G401 (cell line): ENCODE data around the gene C12orf60. TPM values are rescaled to one million over a fixed set of nuclear protein-coding genes. Genes with fewer than 3 reads are reported as not detected.

Experiments
- DNase-seq: peaks from one replicate; pipeline ENCODE4 v3.0.0-alpha.2; 2015; ENCODE audit warnings: low spot score
- in situ Hi-C: cut with HindIII; loops from 2 replicates; pipeline ENCODE4 v1.10.0; 2016; ENCODE audit warnings: low sequenced_read_pairs, mixed read lengths
- total RNA-seq: library from RNA; depleted of rRNA; stranded (reverse); fragments of >200 nt; shearing (Covaris generic); gene quantifications from 2 replicates; pipeline ENCODE4 v1.2.3, GENCODE V29; 2014

The C12orf60 gene
- total RNA-seq, 1 experiment from 2014 or later, result 2.6 TPM

- DNase-seq, result peak; percentile 26
- in situ Hi-C loops, result no loop called here
Measured at GRCh38 chr12:14774906-14775635, 28.4 kb upstream of the C12orf60 start.

- no peak for DNase-seq
- in situ Hi-C loops, result no loop called here
Measured at GRCh38 chr12:14775636-14775980, 27.9 kb upstream of the C12orf60 start.

GRCh38 chr12:14776236-14776961, 27.1 kb upstream of the C12orf60 start:
- DNase-seq, result no peak
- in situ Hi-C loops, result no loop called here

- in situ Hi-C loops, result no loop called here
- DNase-seq, result no peak
Measured at GRCh38 chr12:14777271-14777670, 26.2 kb upstream of the C12orf60 start.

- DNase-seq, result no peak
- in situ Hi-C loops, result no loop called here
Measured at GRCh38 chr12:14779834-14780233, 23.6 kb upstream of the C12orf60 start.

GRCh38 chr12:14780859-14781258, 22.6 kb upstream of the C12orf60 start:
- in situ Hi-C loops, result no loop called here
- no peak for DNase-seq

GRCh38 chr12:14781563-14781962, 21.9 kb upstream of the C12orf60 start:
- in situ Hi-C loops, result no loop called here
- DNase-seq, result no peak

- in situ Hi-C loops, result no loop called here
- no peak for DNase-seq
Measured at GRCh38 chr12:14782756-14783155, 20.7 kb upstream of the C12orf60 start.

- no peak for DNase-seq
- in situ Hi-C loops, result no loop called here
Measured at GRCh38 chr12:14784471-14784870, 19.0 kb upstream of the C12orf60 start.

- no peak for DNase-seq
- in situ Hi-C loops, result no loop called here
Measured at GRCh38 chr12:14785568-14785967, 17.9 kb upstream of the C12orf60 start.

- in situ Hi-C loops, result no loop called here
- no peak for DNase-seq
Measured at GRCh38 chr12:14795028-14795448, 8.4 kb upstream of the C12orf60 start.

- in situ Hi-C loops, result no loop called here
- DNase-seq, result no peak
Measured at GRCh38 chr12:14802247-14802646, 1.2 kb upstream of the C12orf60 start.

- DNase-seq, result no peak
- in situ Hi-C loops, result no loop called here
Measured at GRCh38 chr12:14802721-14803010, 804 bp upstream of the C12orf60 start.

GRCh38 chr12:14803830-14804160, 325 bp downstream of the C12orf60 start:
- DNase-seq, result no peak

GRCh38 chr12:14810167-14810952, 6.9 kb downstream of the C12orf60 start:
- in situ Hi-C loops, result no loop called here
- no peak for DNase-seq

More at GRCh38 chr12:14803830-14804160, 325 bp downstream of the C12orf60 start:
- in situ Hi-C loops, result no loop called here

- in situ Hi-C loops, result no loop called here
Measured at GRCh38 chr12:14810953-14811483, 7.5 kb downstream of the C12orf60 start.

GRCh38 chr12:14811486-14811885, 8.0 kb downstream of the C12orf60 start:
- in situ Hi-C loops, result no loop called here
- no peak for DNase-seq

More at GRCh38 chr12:14810953-14811483, 7.5 kb downstream of the C12orf60 start:
- peak; percentile 8 for DNase-seq

- DNase-seq, result no peak
- in situ Hi-C loops, result no loop called here
Measured at GRCh38 chr12:14814014-14814413, 10.5 kb downstream of the C12orf60 start, which contains the start of gene SMCO3. Gene SMCO3 (minus strand): TSS chr12:14814182. CDS start chr12:14806680, 7,502 bp downstream.

GRCh38 chr12:14824012-14824634, 20.7 kb downstream of the C12orf60 start:
- DNase-seq, result no peak
- in situ Hi-C loops, result no loop called here
